ENCODE measurements around the gene GNAZ.

Gene GNAZ

GRCh38 chr22:23109441-23109978 is 39.2 kb downstream of the GNAZ start:
- H3K4me1 ChIP-seq (ENCODE audit: insufficient read depth, poor library complexity, severe bottlenecking) = no peaks in the 10 kb centered on the region
- H3K36me3 ChIP-seq (ENCODE audit: low read depth) = no peaks in the 10 kb centered on the region
- H3K9me3 ChIP-seq (ENCODE audit: severe bottlenecking) = peaks cover 10% of the 10 kb centered on the region
- no peaks in the 10 kb centered on the region for H3K27me3 ChIP-seq (ENCODE audit: insufficient read depth, poor library complexity, severe bottlenecking)
- TF ChIP-seq CTCF (IDR thresholded peaks at IDR 0.05; ENCODE audit: poor library complexity, severe bottlenecking) = no peak
- DNase-seq (ENCODE audit: low spot score) (no peak), ATAC-seq (ENCODE audit: low read depth) (no peak)
- no peak overlapping the region for H3K4me3 ChIP-seq (ENCODE audit: severe bottlenecking)
- H3K27ac ChIP-seq (ENCODE audit: poor library complexity, severe bottlenecking) = no peak overlapping the region

GRCh38 chr22:23110190-23110921 is 40.0 kb downstream of the GNAZ start:
- no peak for TF ChIP-seq CTCF (IDR thresholded peaks at IDR 0.05; ENCODE audit: poor library complexity, severe bottlenecking)
- H3K36me3 ChIP-seq (ENCODE audit: low read depth) = no peaks in the 10 kb centered on the region
- H3K27me3 ChIP-seq (ENCODE audit: insufficient read depth, poor library complexity, severe bottlenecking) = no peaks in the 10 kb centered on the region
- H3K9me3 ChIP-seq (ENCODE audit: severe bottlenecking) = peaks cover 13% of the 10 kb centered on the region
- no peak for ATAC-seq (ENCODE audit: low read depth)
- no peaks in the 10 kb centered on the region for H3K4me1 ChIP-seq (ENCODE audit: insufficient read depth, poor library complexity, severe bottlenecking)
- DNase-seq (ENCODE audit: low spot score) = no peak
- no peak overlapping the region for H3K27ac ChIP-seq (ENCODE audit: poor library complexity, severe bottlenecking)
- H3K4me3 ChIP-seq (ENCODE audit: severe bottlenecking) = no peak overlapping the region

DNA sequence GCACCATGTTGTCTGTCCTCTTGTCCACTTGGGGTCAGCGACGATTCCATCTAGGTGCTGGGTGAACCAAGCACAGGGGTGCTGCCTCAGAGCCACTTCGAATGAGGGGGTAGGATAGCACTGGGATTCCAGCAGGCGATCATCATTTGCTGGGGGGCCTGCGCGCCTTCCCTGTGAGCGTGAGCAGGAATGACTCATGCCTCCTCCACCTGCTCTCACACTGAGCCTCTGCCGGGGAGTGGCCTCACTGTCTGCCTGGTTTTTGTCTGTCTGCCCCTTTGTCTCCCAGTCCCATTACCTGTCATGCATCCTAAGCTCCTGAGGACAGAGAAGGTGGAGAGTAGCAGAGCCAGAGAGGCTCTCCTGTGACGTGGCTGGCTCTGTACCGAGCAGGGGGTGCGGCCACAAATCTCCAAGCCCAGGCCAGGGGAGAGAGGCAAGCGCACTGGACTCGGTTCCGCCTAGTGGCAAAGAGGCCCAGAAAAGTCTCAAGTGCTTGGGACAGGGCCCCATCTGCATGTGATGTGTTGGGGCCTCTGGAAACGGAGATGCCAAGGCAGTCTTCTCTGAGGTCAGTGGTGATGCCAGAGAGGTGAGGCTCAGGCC is 40.7 kb downstream of the GNAZ start:
- no peak; the same call in 2 of the 3 replicates for ATAC-seq (ENCODE audit: low read depth)
- Histone ChIP-seq H3K27ac (ENCODE audit: poor library complexity, severe bottlenecking) (no peak overlapping the region), H3K4me3 (ENCODE audit: severe bottlenecking) (no peak overlapping the region), H3K9me3 (ENCODE audit: severe bottlenecking) (peaks cover 13% of the 10 kb centered on the region), H3K36me3 (ENCODE audit: low read depth) (no peaks in the 10 kb centered on the region), H3K27me3 (ENCODE audit: insufficient read depth, poor library complexity, severe bottlenecking) (no peaks in the 10 kb centered on the region), H3K4me1 (ENCODE audit: insufficient read depth, poor library complexity, severe bottlenecking) (no peaks in the 10 kb centered on the region)
- TF ChIP-seq CTCF (IDR thresholded peaks at IDR 0.05; ENCODE audit: poor library complexity, severe bottlenecking) = no peak
- DNase-seq (ENCODE audit: low spot score) = no peak

DNA sequence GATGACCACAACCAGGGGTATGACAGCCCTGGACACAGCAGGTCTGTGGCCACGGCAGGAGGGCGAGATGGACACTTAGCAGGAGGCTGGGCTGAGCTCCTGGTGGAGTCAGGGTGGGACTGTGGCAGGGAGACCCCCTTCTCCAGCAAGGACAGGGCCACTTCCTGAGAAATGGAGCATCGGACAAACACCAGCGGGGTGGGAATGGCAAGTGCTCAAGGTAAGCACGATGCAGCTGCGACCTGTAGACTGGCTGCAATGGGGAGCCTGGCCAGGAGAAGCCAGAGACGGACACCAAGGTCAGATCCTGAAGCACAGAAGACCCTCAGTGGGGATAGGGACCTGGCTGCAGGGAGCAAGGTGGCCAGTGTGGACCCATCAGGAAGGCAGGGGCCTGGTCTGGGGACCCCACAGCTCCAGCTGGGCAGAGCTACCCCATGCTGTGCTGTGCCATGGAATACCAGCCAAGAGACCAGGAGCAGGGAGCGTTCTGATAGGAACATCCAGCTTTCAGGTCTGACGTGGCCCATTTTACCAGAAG is 42.2 kb downstream of the GNAZ start:
- Histone ChIP-seq H3K9me3 (ENCODE audit: severe bottlenecking) (peaks cover 13% of the 10 kb centered on the region), H3K4me3 (ENCODE audit: severe bottlenecking) (no peak overlapping the region), H3K4me1 (ENCODE audit: insufficient read depth, poor library complexity, severe bottlenecking) (no peaks in the 10 kb centered on the region), H3K36me3 (ENCODE audit: low read depth) (no peaks in the 10 kb centered on the region), H3K27ac (ENCODE audit: poor library complexity, severe bottlenecking) (no peak overlapping the region), H3K27me3 (ENCODE audit: insufficient read depth, poor library complexity, severe bottlenecking) (no peaks in the 10 kb centered on the region)
- TF ChIP-seq CTCF (IDR thresholded peaks at IDR 0.05; ENCODE audit: poor library complexity, severe bottlenecking) = no peak
- DNase-seq (ENCODE audit: low spot score) = no peak
- ATAC-seq (ENCODE audit: low read depth) = no peak

All from RWPE2 (cell line).